Testis (tissue), 2 donors: Measurements from ENCODE around the gene TM7SF3.

Source experiments
- CTCF ChIP-seq, 3 experiments: fragments of 450-650 bp in 2 of 3; fragments of 200-600 bp in 1 of 3; sonication (generic) in 1 of 3; IDR thresholded peaks; one replicate each; pipeline ENCODE4 v1.5.1; 2016 to 2019; ENCODE audit warnings: antibody characterized with exemption in 3 of 3, mild to moderate bottlenecking in 2 of 3, moderate library complexity in 1 of 3
- POLR2A ChIP-seq: fragments of 450-650 bp; IDR thresholded peaks from one replicate; pipeline ENCODE4 v1.6.1; 2017; ENCODE audit warnings: antibody characterized with exemption, mild to moderate bottlenecking, moderate library complexity

GRCh38 chr12:26995706-26996105, 18.5 kb downstream of the TM7SF3 start:
- TF ChIP-seq CTCF (IDR thresholded peaks at IDR 0.05) (no peak), POLR2A (no peak)
